HEK293 (cell line): ENCODE data around the gene RILPL2.

Experiments
- CTCF ChIA-PET: fragments of 350-600 bp; formaldehyde crosslinking; extraction: SDS; loops from one replicate; lab custom pipeline; 2021; ENCODE audit warnings: antibody characterized with exemption; lab: Yijun Ruan, JAX
- POLR2A ChIA-PET: fragments of 300-600 bp; formaldehyde crosslinking; extraction: SDS; loops from one replicate; lab custom pipeline; 2020; ENCODE audit warnings: antibody characterized with exemption, inconsistent platforms; lab: Yijun Ruan, JAX
- H3K27ac ChIP-seq: fragments of 200-500 bp; sonication (Bioruptor generic); 2 replicates; pipeline ENCODE4 v1.5.1; 2014; ENCODE audit warnings: low read depth, low read length, control low read depth, inconsistent platforms; ENCODE audit errors: extremely low read depth
- H3K36me3 ChIP-seq, 2 experiments: fragments of 200-500 bp in 1 of 2; sonication (Bioruptor generic) in 1 of 2; 1 replicate in 1 of 2; 2 replicates in 1 of 2; pipeline ENCODE4 v1.5.1; 2014 to 2017; ENCODE audit warnings: inconsistent platforms in 2 of 2, low read length in 2 of 2; ENCODE audit not compliant: control insufficient read depth in 2 of 2, insufficient read depth in 1 of 2
- H3K4me1 ChIP-seq: fragments of 200-500 bp; sonication (Bioruptor generic); 2 replicates; pipeline ENCODE4 v1.5.1; 2014; ENCODE audit warnings: mild to moderate bottlenecking, low read length, inconsistent platforms; ENCODE audit not compliant: control insufficient read depth, insufficient read depth
- H3K4me3 ChIP-seq: 2 replicates; pipeline ENCODE4 v1.5.1; 2011; ENCODE audit warnings: low read depth, mild to moderate bottlenecking, control low read depth, low read length, moderate library complexity
- H3K9me3 ChIP-seq: fragments of 200-500 bp; sonication (Bioruptor generic); 2 replicates; pipeline ENCODE4 v1.5.1; 2014; ENCODE audit warnings: low read depth, low read length, inconsistent platforms; ENCODE audit not compliant: control insufficient read depth, insufficient read depth
- EGR2 ChIP-seq: fragments of 450-650 bp; formaldehyde crosslinking; IDR thresholded peaks from 2 replicates; pipeline ENCODE4 v1.5.1; 2016; ENCODE audit warnings: low read depth, missing biosample characterization, missing genetic modification characterization
- GLIS1 ChIP-seq: fragments of 450-650 bp; formaldehyde crosslinking; IDR thresholded peaks from 2 replicates; pipeline ENCODE4 v1.5.1; 2016; ENCODE audit warnings: missing biosample characterization, missing genetic modification characterization
- HOXC10 ChIP-seq: sonication (generic); formaldehyde crosslinking; IDR thresholded peaks from 2 replicates; pipeline ENCODE4 v1.8.1; 2023; ENCODE audit warnings: mild to moderate bottlenecking, missing genetic modification reagents
- KLF17 ChIP-seq: fragments of 450-650 bp; formaldehyde crosslinking; IDR thresholded peaks from 2 replicates; pipeline ENCODE4 v1.5.1; 2016; ENCODE audit warnings: missing biosample characterization, missing genetic modification characterization
- SCRT2 ChIP-seq: fragments of 450-650 bp; formaldehyde crosslinking; IDR thresholded peaks from 2 replicates; pipeline ENCODE4 v1.5.1; 2016; ENCODE audit warnings: missing biosample characterization, missing genetic modification characterization
- ZBTB21 ChIP-seq: fragments of 450-650 bp; formaldehyde crosslinking; IDR thresholded peaks from 2 replicates; pipeline ENCODE4 v1.5.1; 2017; ENCODE audit warnings: missing biosample characterization, missing genetic modification characterization
- ZFHX2 ChIP-seq: fragments of 450-650 bp; formaldehyde crosslinking; conservative IDR thresholded peaks from 2 replicates; pipeline ENCODE4 v1.5.1; 2016; ENCODE audit warnings: missing biosample characterization, missing genetic modification characterization
- ZNF112 ChIP-seq: fragments of 450-650 bp; formaldehyde crosslinking; IDR thresholded peaks from 2 replicates; pipeline ENCODE4 v1.5.0; 2017; ENCODE audit warnings: missing biosample characterization, missing genetic modification characterization
- ZNF140 ChIP-seq: fragments of 450-650 bp; formaldehyde crosslinking; IDR thresholded peaks from 2 replicates; pipeline ENCODE4 v1.5.1; 2016; ENCODE audit warnings: missing biosample characterization, missing genetic modification characterization
- ZNF155 ChIP-seq: fragments of 450-650 bp; formaldehyde crosslinking; IDR thresholded peaks from 2 replicates; pipeline ENCODE4 v1.5.1; 2016; ENCODE audit warnings: missing biosample characterization, missing genetic modification characterization
- ZNF174 ChIP-seq: fragments of 450-650 bp; formaldehyde crosslinking; IDR thresholded peaks from 2 replicates; pipeline ENCODE4 v1.5.0; 2017; ENCODE audit warnings: missing biosample characterization, mild to moderate bottlenecking, missing genetic modification characterization
- ZNF350 ChIP-seq: fragments of 450-650 bp; formaldehyde crosslinking; IDR thresholded peaks from 2 replicates; pipeline ENCODE4 v1.5.0; 2017; ENCODE audit warnings: missing biosample characterization, mild to moderate bottlenecking, missing genetic modification characterization
- ZNF366 ChIP-seq: fragments of 450-650 bp; formaldehyde crosslinking; conservative IDR thresholded peaks from 2 replicates; pipeline ENCODE4 v1.5.1; 2016; ENCODE audit warnings: missing biosample characterization, missing genetic modification characterization
- ZNF501 ChIP-seq: fragments of 450-650 bp; formaldehyde crosslinking; IDR thresholded peaks from 2 replicates; pipeline ENCODE4 v1.5.1; 2016; ENCODE audit warnings: missing biosample characterization, missing genetic modification characterization
- ZNF514 ChIP-seq: fragments of 450-650 bp; formaldehyde crosslinking; IDR thresholded peaks from 2 replicates; pipeline ENCODE4 v1.5.1; 2016; ENCODE audit warnings: missing biosample characterization, missing genetic modification characterization
- ZNF571 ChIP-seq: fragments of 450-650 bp; formaldehyde crosslinking; IDR thresholded peaks from 2 replicates; pipeline ENCODE4 v1.5.0; 2017; ENCODE audit warnings: missing biosample characterization, missing genetic modification characterization
- ZNF623 ChIP-seq: fragments of 450-650 bp; formaldehyde crosslinking; IDR thresholded peaks from 2 replicates; pipeline ENCODE4 v1.5.1; 2016; ENCODE audit warnings: missing biosample characterization, missing genetic modification characterization
- ZNF704 ChIP-seq: fragments of 450-650 bp; formaldehyde crosslinking; IDR thresholded peaks from 2 replicates; pipeline ENCODE4 v1.5.1; 2016; ENCODE audit warnings: missing biosample characterization, missing genetic modification characterization
- ZNF830 ChIP-seq: fragments of 450-650 bp; IDR thresholded peaks from 2 replicates; pipeline ENCODE4 v1.5.0; 2018; ENCODE audit warnings: missing biosample characterization, missing genetic modification characterization, low read depth, mild to moderate bottlenecking, moderate library complexity
- ZSCAN23 ChIP-seq: fragments of 450-650 bp; formaldehyde crosslinking; IDR thresholded peaks from 2 replicates; pipeline ENCODE4 v1.5.1; 2016; ENCODE audit warnings: missing biosample characterization, missing genetic modification characterization
- TF ChIP-seq, protein P1 (sequence below): fragments of 450-650 bp; formaldehyde crosslinking; conservative IDR thresholded peaks from 2 replicates; pipeline ENCODE4 v1.5.1; 2016; ENCODE audit warnings: low read depth, missing biosample characterization, missing genetic modification characterization
- TF ChIP-seq, protein P2 (sequence below): fragments of 450-650 bp; formaldehyde crosslinking; IDR thresholded peaks from 2 replicates; pipeline ENCODE4 v1.5.1; 2016; ENCODE audit warnings: missing biosample characterization, missing genetic modification characterization

RILPL2 gene

DNA sequence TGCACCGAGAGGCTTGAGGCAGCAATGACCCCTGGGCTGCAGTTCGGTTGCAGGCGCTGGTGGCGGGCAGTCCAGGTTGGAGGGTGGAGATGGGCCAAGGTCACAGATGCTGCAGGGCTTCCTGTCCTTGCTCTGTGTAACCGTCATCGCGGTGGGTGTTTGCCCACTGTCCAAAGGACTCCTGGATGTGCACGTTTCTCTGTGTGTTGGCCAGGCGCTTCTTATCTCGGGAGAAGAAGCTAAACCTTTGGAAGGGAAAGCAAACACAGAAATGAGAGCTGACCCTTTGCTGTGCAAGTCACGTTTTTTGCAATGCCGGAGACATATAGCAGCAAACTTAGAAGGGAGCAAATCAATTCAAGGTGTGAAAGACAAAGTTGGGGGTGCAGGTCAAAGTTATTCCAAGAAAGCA, 36.0 kb upstream of the RILPL2 start:
- POLR2A ChIA-PET, result no interaction called here
- Histone ChIP-seq H3K9me3 (no peaks in the 10 kb centered on the region), H3K4me1 (no peaks in the 10 kb centered on the region), H3K36me3 (peaks cover 11 to 48% of the 10 kb centered on the region in 2 experiments; a peak in 2 of 3 replicates), H3K4me3 (no peak overlapping the region), H3K27ac (no peak overlapping the region)
- CTCF ChIA-PET, result no interaction called here
- TF ChIP-seq ZNF366 (tag by site-specific recombination), result no peak
- no peak for TF ChIP-seq ZNF350 (tag by site-specific recombination)
- TF ChIP-seq, protein P1, sequence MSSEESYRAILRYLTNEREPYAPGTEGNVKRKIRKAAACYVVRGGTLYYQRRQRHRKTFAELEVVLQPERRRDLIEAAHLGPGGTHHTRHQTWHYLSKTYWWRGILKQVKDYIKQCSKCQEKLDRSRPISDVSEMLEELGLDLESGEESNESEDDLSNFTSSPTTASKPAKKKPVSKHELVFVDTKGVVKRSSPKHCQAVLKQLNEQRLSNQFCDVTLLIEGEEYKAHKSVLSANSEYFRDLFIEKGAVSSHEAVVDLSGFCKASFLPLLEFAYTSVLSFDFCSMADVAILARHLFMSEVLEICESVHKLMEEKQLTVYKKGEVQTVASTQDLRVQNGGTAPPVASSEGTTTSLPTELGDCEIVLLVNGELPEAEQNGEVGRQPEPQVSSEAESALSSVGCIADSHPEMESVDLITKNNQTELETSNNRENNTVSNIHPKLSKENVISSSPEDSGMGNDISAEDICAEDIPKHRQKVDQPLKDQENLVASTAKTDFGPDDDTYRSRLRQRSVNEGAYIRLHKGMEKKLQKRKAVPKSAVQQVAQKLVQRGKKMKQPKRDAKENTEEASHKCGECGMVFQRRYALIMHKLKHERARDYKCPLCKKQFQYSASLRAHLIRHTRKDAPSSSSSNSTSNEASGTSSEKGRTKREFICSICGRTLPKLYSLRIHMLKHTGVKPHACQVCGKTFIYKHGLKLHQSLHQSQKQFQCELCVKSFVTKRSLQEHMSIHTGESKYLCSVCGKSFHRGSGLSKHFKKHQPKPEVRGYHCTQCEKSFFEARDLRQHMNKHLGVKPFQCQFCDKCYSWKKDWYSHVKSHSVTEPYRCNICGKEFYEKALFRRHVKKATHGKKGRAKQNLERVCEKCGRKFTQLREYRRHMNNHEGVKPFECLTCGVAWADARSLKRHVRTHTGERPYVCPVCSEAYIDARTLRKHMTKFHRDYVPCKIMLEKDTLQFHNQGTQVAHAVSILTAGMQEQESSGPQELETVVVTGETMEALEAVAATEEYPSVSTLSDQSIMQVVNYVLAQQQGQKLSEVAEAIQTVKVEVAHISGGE (tag by site-specific recombination), result no peak
- TF ChIP-seq ZFHX2 (tag by site-specific recombination), result no peak
- no peak for TF ChIP-seq ZNF112 (tag by site-specific recombination)
- TF ChIP-seq ZNF140 (tag by site-specific recombination), result no peak
- no peak for TF ChIP-seq EGR2
- TF ChIP-seq ZNF571 (tag by site-specific recombination), result no peak
- TF ChIP-seq ZNF501, result no peak
- TF ChIP-seq ZNF514, result no peak
- no peak for TF ChIP-seq ZNF830
- no peak for TF ChIP-seq KLF17

GRCh38 chr12:123471374-123472068, 35.0 kb upstream of the RILPL2 start:
- ChIA-PET POLR2A (no interaction called here), CTCF (interaction anchor here (0.6 kb wide), 1 partner anchor 28 kb away, joined by 3 read pairs; no protein-coding TSS in a partner anchor)
- Histone ChIP-seq H3K27ac (no peak overlapping the region), H3K4me1 (no peaks in the 10 kb centered on the region), H3K36me3 (peaks cover 11 to 42% of the 10 kb centered on the region in 2 experiments), H3K4me3 (no peak overlapping the region), H3K9me3 (no peaks in the 10 kb centered on the region)
- no peak for TF ChIP-seq ZNF623 (tag by site-specific recombination)
- TF ChIP-seq ZNF155, result no peak
- TF ChIP-seq GLIS1 (tag by site-specific recombination), result peak; percentile 84
- TF ChIP-seq ZSCAN23 (tag by site-specific recombination), result no peak
- TF ChIP-seq HOXC10 (CRISPR knock-in tag), result no peak
- TF ChIP-seq SCRT2, result 0 out of 2 replicates have a peak, but pooled peaks have one; percentile 27

- ChIA-PET CTCF (interaction anchor here (0.6 kb wide), 2 partner anchors 96 to 178 kb away, joined by 3 read pairs; no protein-coding TSS in a partner anchor), POLR2A (interaction anchor here (0.6 kb wide), 1 partner anchor 37 kb away, joined by 3 read pairs; no protein-coding TSS in a partner anchor)
- no peaks in the 10 kb centered on the region for H3K4me1 ChIP-seq
- H3K4me3 ChIP-seq, result no peak overlapping the region
- no peaks in the 10 kb centered on the region for H3K9me3 ChIP-seq
- TF ChIP-seq, protein P2, sequence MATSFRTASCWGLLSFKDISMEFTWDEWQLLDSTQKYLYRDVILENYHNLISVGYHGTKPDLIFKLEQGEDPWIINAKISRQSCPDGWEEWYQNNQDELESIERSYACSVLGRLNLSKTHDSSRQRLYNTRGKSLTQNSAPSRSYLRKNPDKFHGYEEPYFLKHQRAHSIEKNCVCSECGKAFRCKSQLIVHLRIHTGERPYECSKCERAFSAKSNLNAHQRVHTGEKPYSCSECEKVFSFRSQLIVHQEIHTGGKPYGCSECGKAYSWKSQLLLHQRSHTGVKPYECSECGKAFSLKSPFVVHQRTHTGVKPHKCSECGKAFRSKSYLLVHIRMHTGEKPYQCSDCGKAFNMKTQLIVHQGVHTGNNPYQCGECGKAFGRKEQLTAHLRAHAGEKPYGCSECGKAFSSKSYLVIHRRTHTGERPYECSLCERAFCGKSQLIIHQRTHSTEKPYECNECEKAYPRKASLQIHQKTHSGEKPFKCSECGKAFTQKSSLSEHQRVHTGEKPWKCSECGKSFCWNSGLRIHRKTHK (tag by site-specific recombination), result no peak
- no peak for TF ChIP-seq ZNF174 (tag by site-specific recombination)
- TF ChIP-seq ZBTB21 (tag by site-specific recombination), result no peak
- no peak for TF ChIP-seq ZNF704 (tag by site-specific recombination)
- peaks cover 11 to 46% of the 10 kb centered on the region in 2 experiments for H3K36me3 ChIP-seq
- H3K27ac ChIP-seq, result no peak overlapping the region
These were observed 33.5 kb upstream of the RILPL2 start for GRCh38 chr12:123469978-123470377.
